HT-29 (cell line): ENCODE measurements around the gene SYT1. TPM values are rescaled to one million over a fixed set of nuclear protein-coding genes. Genes with fewer than 3 reads are reported as not detected.

Experiments
- small RNA-seq: library from RNA; depleted of rRNA; stranded (forward); fragments of <200 nt; gene quantifications from one replicate; pipeline ENCODE3, GENCODE V24; 2014
- total RNA-seq: library from RNA; depleted of rRNA; stranded (reverse); fragments of >200 nt; shearing (Covaris generic); gene quantifications from 2 replicates; pipeline ENCODE4 v1.2.3, GENCODE V29; 2014

Gene SYT1
- total RNA-seq, 1 experiment from 2014 or later = not detected

Small RNA genes lying within 50 kb of the gene (small RNA-seq; reads per million reads assigned to genes)
- gene MIR1252 = not detected
